SK-N-SH treated with all-trans-retinoic acid at 6 μM for 48 hours (cell line): Measurements from ENCODE around the gene ZPR1.

Experiments
- ATAC-seq: fragments of 200-7000 bp; cut with Tn5 transposase; 3 replicates; pipeline ENCODE4 v1.9.1; 2020; ENCODE audit warnings: mild to moderate bottlenecking, moderate library complexity
- BACH2 ChIP-seq: fragments of 250-450 bp; sonication (Bioruptor Pico); IDR thresholded peaks from 2 replicates; pipeline ENCODE4 v1.9.0; 2021; ENCODE audit warnings: mild to moderate bottlenecking, borderline replicate concordance
- CSRNP3 ChIP-seq: fragments of 250-450 bp; sonication (Bioruptor Pico); IDR thresholded peaks from 2 replicates; pipeline ENCODE4 v1.5.1; 2021; ENCODE audit warnings: mild to moderate bottlenecking, moderate library complexity
- ESRRG ChIP-seq: fragments of 250-450 bp; sonication (Bioruptor Pico); IDR thresholded peaks from 2 replicates; pipeline ENCODE4 v1.6.1; 2021; ENCODE audit warnings: mild to moderate bottlenecking
- GLIS3 ChIP-seq: fragments of 250-450 bp; sonication (Bioruptor Pico); IDR thresholded peaks from 2 replicates; pipeline ENCODE4 v1.5.0; 2020; ENCODE audit warnings: mild to moderate bottlenecking, moderate library complexity
- ISL1 ChIP-seq: fragments of 250-450 bp; sonication (Bioruptor Pico); IDR thresholded peaks from 2 replicates; pipeline ENCODE4 v2.1.2; 2022; ENCODE audit warnings: mild to moderate bottlenecking, moderate library complexity
- OSR1 ChIP-seq: fragments of 250-450 bp; sonication (Bioruptor Pico); IDR thresholded peaks from 2 replicates; pipeline ENCODE4 v1.8.0; 2022; ENCODE audit warnings: moderate library complexity, mild to moderate bottlenecking, inconsistent platforms
- PATZ1 ChIP-seq: fragments of 250-450 bp; sonication (Bioruptor Pico); IDR thresholded peaks from 2 replicates; pipeline ENCODE4 v1.8.0; 2020; ENCODE audit warnings: mild to moderate bottlenecking, moderate library complexity, borderline replicate concordance
- POU6F1 ChIP-seq: fragments of 250-450 bp; sonication (Bioruptor Pico); IDR thresholded peaks from 2 replicates; pipeline ENCODE4 v1.8.0; 2021; ENCODE audit warnings: low read depth, mild to moderate bottlenecking, moderate library complexity, borderline replicate concordance
- PPARA ChIP-seq: fragments of 250-450 bp; sonication (Bioruptor Pico); IDR thresholded peaks from 2 replicates; pipeline ENCODE4 v1.5.0; 2020; ENCODE audit warnings: mild to moderate bottlenecking, borderline replicate concordance
- RARB ChIP-seq: fragments of 250-450 bp; sonication (Bioruptor Pico); IDR thresholded peaks from 2 replicates; pipeline ENCODE4 v1.8.0; 2021; ENCODE audit warnings: mild to moderate bottlenecking, moderate library complexity
- SNAI2 ChIP-seq: fragments of 250-450 bp; sonication (Bioruptor Pico); IDR thresholded peaks from 2 replicates; pipeline ENCODE4 v1.5.0; 2020; ENCODE audit warnings: mild to moderate bottlenecking, moderate library complexity
- TCF4 ChIP-seq: fragments of 250-450 bp; sonication (Bioruptor Pico); IDR thresholded peaks from 2 replicates; pipeline ENCODE4 v1.8.0; 2021; ENCODE audit warnings: mild to moderate bottlenecking, moderate library complexity, borderline replicate concordance
- TOX ChIP-seq: fragments of 250-450 bp; sonication (Bioruptor Pico); IDR thresholded peaks from 2 replicates; pipeline ENCODE4 v1.8.0; 2021; ENCODE audit warnings: mild to moderate bottlenecking, moderate library complexity, borderline replicate concordance
- ZC3H10 ChIP-seq: fragments of 250-450 bp; sonication (Bioruptor Pico); IDR thresholded peaks from 2 replicates; pipeline ENCODE4 v1.5.1; 2021; ENCODE audit warnings: mild to moderate bottlenecking, moderate library complexity
- ZNF70 ChIP-seq: fragments of 450-650 bp; formaldehyde crosslinking; IDR thresholded peaks from 2 replicates; pipeline ENCODE4 v1.5.0; 2020; ENCODE audit warnings: mild to moderate bottlenecking, moderate library complexity
- ZNF8 ChIP-seq: fragments of 450-650 bp; formaldehyde crosslinking; IDR thresholded peaks from 2 replicates; pipeline ENCODE4 v1.5.0; 2020; ENCODE audit warnings: mild to moderate bottlenecking, moderate library complexity
- TF ChIP-seq, protein P1 (sequence below): fragments of 250-450 bp; sonication (Bioruptor Pico); IDR thresholded peaks from 2 replicates; pipeline ENCODE4 v1.5.1; 2020; ENCODE audit warnings: low read depth, mild to moderate bottlenecking, moderate library complexity

ZPR1 gene

DNA sequence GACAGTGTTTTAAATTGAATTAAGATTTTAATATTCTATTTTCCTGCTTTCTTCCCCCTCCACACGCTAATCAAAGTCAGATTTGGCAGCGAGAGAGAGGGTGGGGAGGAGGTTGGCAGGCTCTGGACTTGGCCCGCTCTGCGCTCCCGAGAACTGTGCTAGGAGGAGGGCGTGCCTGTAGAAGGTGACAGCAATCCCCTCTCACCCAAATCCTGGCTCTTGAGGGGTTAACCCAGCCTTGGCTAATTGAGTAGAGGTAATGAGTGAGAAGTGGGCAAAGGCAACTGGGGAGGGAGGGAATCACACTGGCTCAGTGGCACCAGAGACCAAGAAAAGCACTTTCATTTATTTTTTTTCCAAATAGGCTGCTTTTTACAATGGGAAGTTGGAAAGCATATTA lies 57.2 kb downstream of the ZPR1 start:
- TF ChIP-seq ZC3H10 (no peak), POU6F1 (no peak), ISL1 (CRISPR knock-in tag) (no peak), PATZ1 (CRISPR knock-in tag) (no peak), BACH2 (CRISPR knock-in tag) (no peak), PPARA (CRISPR knock-in tag) (no peak)
- TF ChIP-seq, protein P1, sequence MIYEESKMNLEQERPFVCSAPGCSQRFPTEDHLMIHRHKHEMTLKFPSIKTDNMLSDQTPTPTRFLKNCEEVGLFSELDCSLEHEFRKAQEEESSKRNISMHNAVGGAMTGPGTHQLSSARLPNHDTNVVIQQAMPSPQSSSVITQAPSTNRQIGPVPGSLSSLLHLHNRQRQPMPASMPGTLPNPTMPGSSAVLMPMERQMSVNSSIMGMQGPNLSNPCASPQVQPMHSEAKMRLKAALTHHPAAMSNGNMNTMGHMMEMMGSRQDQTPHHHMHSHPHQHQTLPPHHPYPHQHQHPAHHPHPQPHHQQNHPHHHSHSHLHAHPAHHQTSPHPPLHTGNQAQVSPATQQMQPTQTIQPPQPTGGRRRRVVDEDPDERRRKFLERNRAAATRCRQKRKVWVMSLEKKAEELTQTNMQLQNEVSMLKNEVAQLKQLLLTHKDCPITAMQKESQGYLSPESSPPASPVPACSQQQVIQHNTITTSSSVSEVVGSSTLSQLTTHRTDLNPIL (CRISPR knock-in tag) = no peak
- no peak for ATAC-seq

DNA sequence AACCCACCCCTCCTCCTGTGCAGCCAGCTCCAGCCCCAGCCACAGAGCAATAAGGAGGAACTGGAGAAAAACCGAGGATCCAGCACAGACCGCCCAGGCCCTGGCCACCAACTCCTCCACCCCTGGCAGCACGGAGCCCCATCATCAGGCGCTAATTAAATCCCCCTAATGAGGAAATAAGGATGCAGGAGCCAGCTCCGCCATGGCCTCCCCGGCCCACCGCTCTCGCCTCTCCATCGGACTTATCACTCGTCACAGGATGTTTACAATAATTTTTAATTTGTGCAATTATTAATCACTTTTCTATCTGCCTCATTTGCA lies 57.6 kb downstream of the ZPR1 start:
- ATAC-seq = no peak
- TF ChIP-seq ZNF70 (no peak), CSRNP3 (CRISPR knock-in tag) (no peak), POU6F1 (no peak), PATZ1 (CRISPR knock-in tag) (no peak)

DNA sequence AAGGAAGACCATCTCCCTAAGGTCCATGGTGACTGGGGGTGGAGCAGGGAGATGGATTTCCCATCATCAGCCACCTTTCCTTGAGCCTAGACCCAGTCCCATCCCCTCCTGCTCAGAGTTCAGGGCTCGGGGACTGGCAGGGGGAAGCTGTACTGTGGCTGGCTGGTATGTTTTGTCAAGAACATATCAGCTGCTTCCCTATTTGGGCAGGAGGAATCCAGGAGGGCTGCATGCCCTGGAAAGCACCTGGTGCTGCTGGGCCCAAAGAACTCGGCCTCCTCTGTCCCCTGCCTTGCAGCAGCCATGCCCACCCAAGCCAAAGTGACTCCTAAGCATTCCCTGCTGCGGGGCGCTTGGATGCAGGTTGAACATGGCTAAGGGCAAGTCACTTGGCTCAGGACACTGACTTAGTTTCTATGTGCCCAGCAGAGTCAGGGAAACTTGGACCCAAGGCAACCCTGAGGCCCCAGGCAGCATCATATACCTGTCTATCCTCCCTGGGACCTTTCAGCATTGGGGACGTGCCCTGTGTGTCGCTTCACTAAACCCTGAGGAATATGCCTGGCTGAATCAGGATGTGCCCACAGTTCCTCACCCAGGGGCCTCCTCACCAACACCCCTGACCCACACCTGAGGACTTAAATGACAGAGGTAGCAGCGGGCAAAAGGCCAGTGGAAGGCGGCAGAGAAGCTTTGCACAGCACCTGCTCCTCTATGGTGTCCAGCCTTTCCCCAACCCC lies 58.2 kb downstream of the ZPR1 start:
- no peak for ATAC-seq
- no peak for TF ChIP-seq ESRRG (CRISPR knock-in tag)
- TF ChIP-seq, all 23 proteins: peak for 0

GRCh38 chr11:116727990-116728389 lies 59.8 kb downstream of the ZPR1 start:
- TF ChIP-seq OSR1 = no peak
- TF ChIP-seq RARB = no peak
- no peak for TF ChIP-seq PPARA (CRISPR knock-in tag)
- TF ChIP-seq ESRRG (CRISPR knock-in tag) = no peak
- no peak for TF ChIP-seq SNAI2
- no peak for ATAC-seq

DNA sequence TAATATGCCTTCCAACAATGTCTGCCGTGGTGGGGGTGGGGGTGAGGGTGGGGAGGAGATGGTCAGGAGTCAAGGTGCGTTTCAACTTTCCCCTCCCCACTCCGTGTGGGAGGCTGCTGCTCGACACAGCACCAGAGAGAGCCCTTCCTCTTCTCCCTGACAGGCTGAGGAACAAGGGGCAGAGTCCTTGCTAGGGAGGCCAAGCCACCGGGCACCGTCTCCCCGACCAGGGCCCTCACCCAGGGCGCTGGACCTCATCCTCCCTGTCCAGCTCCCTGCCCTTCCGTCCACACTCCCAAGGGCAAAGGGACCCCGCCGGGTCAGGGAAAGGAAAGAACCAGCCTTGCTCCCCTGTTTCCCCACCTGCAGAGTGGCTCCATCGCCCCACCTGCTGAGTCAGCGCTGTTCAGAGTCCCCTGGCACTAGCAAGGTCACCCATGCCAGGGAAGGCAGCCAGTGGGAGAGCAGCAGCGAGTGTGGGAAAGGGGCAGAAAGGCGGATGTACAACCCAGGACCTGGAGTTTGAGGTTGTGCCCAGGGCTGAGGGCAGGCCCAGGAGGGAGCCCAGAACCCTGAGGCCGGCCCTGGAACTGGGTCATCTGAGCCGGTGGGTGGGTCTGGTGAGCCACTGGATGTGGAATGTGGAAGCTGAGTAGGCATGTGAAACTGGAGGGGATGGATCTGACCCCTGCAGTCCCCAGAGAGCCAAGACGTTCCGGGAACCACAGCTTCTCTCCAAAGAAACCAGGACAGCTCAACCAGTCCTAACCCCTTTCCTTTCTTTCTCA lies 62.2 kb downstream of the ZPR1 start:
- ATAC-seq = no peak
- TF ChIP-seq CSRNP3 (CRISPR knock-in tag) (no peak), TCF4 (CRISPR knock-in tag) (no peak), POU6F1 (no peak), ZNF8 (CRISPR knock-in tag) (no peak), GLIS3 (CRISPR knock-in tag) (no peak), BACH2 (CRISPR knock-in tag) (no peak), TOX (no peak), PATZ1 (CRISPR knock-in tag) (no peak)
